K562 (cell line): ENCODE measurements around the gene RERE. TPM values are rescaled to one million over a fixed set of nuclear protein-coding genes. Genes with fewer than 3 reads are reported as not detected.

ENCODE experiments used
- CBX1 ChIP-seq: sonication (generic); IDR thresholded peaks from 2 replicates; pipeline ENCODE4 v1.6.1; 2016; ENCODE audit warnings: antibody characterized with exemption, low read depth, mild to moderate bottlenecking
- EGR1 ChIP-seq: fragments of 450-650 bp; conservative IDR thresholded peaks from 2 replicates; pipeline ENCODE4 v1.6.1; 2017; ENCODE audit warnings: mild to moderate bottlenecking
- GATA2 ChIP-seq: sonication (generic); formaldehyde crosslinking; IDR thresholded peaks from 2 replicates; pipeline ENCODE4 v1.4.0; 2020; ENCODE audit warnings: mild to moderate bottlenecking, missing genetic modification reagents
- HDAC6 ChIP-seq: IDR thresholded peaks from 2 replicates; pipeline ENCODE4 v1.6.1; 2012; ENCODE audit warnings: low read depth, mild to moderate bottlenecking, control low read depth, inconsistent platforms, low read length, moderate library complexity
- HMGXB4 ChIP-seq: sonication (generic); formaldehyde crosslinking; IDR thresholded peaks from 2 replicates; pipeline ENCODE4 v1.8.1; 2023; ENCODE audit warnings: mild to moderate bottlenecking, missing genetic modification reagents
- HNRNPK ChIP-seq: fragments of 200-400 bp; formaldehyde crosslinking; IDR thresholded peaks from one replicate; pipeline ENCODE4 v1.6.1; 2018; ENCODE audit warnings: mild to moderate bottlenecking, low read depth, low read length; ENCODE audit not compliant: poor library complexity, severe bottlenecking
- HNRNPL ChIP-seq: fragments of 200-400 bp; formaldehyde crosslinking; IDR thresholded peaks from 2 replicates; pipeline ENCODE4 v1.6.1; 2017; ENCODE audit warnings: low read depth, mild to moderate bottlenecking, low read length
- KLF13 ChIP-seq: fragments of 450-650 bp; IDR thresholded peaks from 2 replicates; pipeline ENCODE4 v1.6.1; 2016; ENCODE audit warnings: missing genetic modification characterization, low read depth, mild to moderate bottlenecking, missing compliant biosample characterization, moderate library complexity, borderline replicate concordance
- MXI1 ChIP-seq: IDR thresholded peaks from 2 replicates; pipeline ENCODE4 v1.6.1; 2011; ENCODE audit warnings: low read depth, mild to moderate bottlenecking, improper control_type of control experiment, low read length
- NONO ChIP-seq, 2 experiments: fragments of 200-400 bp in 1 of 2; fragments of 450-650 bp in 1 of 2; formaldehyde crosslinking in 1 of 2; IDR thresholded peaks; 2 replicates each; pipeline ENCODE4 v1.6.1; 2017; ENCODE audit warnings: low read depth in 2 of 2, mild to moderate bottlenecking in 2 of 2, moderate library complexity in 2 of 2, low read length in 1 of 2
- POU5F1 ChIP-seq: fragments of 150-350 bp; IDR thresholded peaks from 2 replicates; pipeline ENCODE4 v1.6.1; 2014; ENCODE audit warnings: borderline replicate concordance, low read length, low read depth, mild to moderate bottlenecking; ENCODE audit not compliant: partially characterized antibody
- SETDB1 ChIP-seq: IDR thresholded peaks from one replicate; pipeline ENCODE4 v1.6.1; 2012; ENCODE audit warnings: low read length, control low read depth, inconsistent platforms
- SREBF1 ChIP-seq: fragments of 150-350 bp; IDR thresholded peaks from 2 replicates; pipeline ENCODE4 v1.6.1; 2014; ENCODE audit warnings: antibody characterized with exemption, low read depth, low read length, borderline replicate concordance
- TCF7 ChIP-seq: sonication (generic); IDR thresholded peaks from 2 replicates; pipeline ENCODE4 v1.6.1; 2016; ENCODE audit warnings: antibody characterized with exemption, borderline replicate concordance
- YY1 ChIP-seq, 3 experiments: IDR thresholded peaks; 2 replicates each; pipeline ENCODE4 v1.6.1; 2011; ENCODE audit warnings: low read length in 2 of 3, mild to moderate bottlenecking in 2 of 3, moderate library complexity in 2 of 3, borderline replicate concordance in 1 of 3, control low read depth in 1 of 3, low read depth in 1 of 3; ENCODE audit not compliant: insufficient read depth in 3 of 3, insufficient replicate concordance in 2 of 3, control insufficient read depth in 1 of 3, insufficient read length in 1 of 3; ENCODE audit errors: extremely low read depth in 1 of 3
- ZBTB7A ChIP-seq: IDR thresholded peaks from 2 replicates; pipeline ENCODE4 v1.6.1; 2011; ENCODE audit warnings: low read depth, mild to moderate bottlenecking, low read length, moderate library complexity, borderline replicate concordance; ENCODE audit not compliant: control insufficient read depth
- ZKSCAN8 ChIP-seq: fragments of 200-800 bp; sonication (Bioruptor generic); IDR thresholded peaks from 2 replicates; pipeline ENCODE4 v1.6.1; 2016; ENCODE audit warnings: missing genetic modification characterization, missing compliant biosample characterization
- ZNF140 ChIP-seq: fragments of 250-450 bp; sonication (Bioruptor Pico); IDR thresholded peaks from 2 replicates; pipeline ENCODE4 v1.8.0; 2021; ENCODE audit warnings: moderate library complexity, mild to moderate bottlenecking, inconsistent platforms
- ZNF197 ChIP-seq: fragments of 200-800 bp; sonication (Bioruptor generic); IDR thresholded peaks from 2 replicates; pipeline ENCODE4 v1.6.1; 2016; ENCODE audit warnings: low read depth, missing genetic modification characterization, missing compliant biosample characterization
- ZNF609 ChIP-seq: sonication (generic); formaldehyde crosslinking; IDR thresholded peaks from 2 replicates; pipeline ENCODE4 v1.8.1; 2023; ENCODE audit warnings: missing genetic modification reagents, mild to moderate bottlenecking, borderline replicate concordance
- polyA plus RNA-seq, 8 experiments: library from polyadenylated mRNA; depleted of rRNA in 4 of 8; stranded (reverse) in 5 of 8; unstranded in 3 of 8; fragments of >200 nt; fragmentation: Nextera tagmentation in 2 of 8; fragmentation: Illumina TruSeq in 1 of 8; extraction: Ambion mirVana in 2 of 8; extraction: Trizol in 1 of 8; gene quantifications; 2 replicates each; pipeline versions ENCODE4 v1.2.1 to v1.2.3, GENCODE V29; 2011 to 2014; ENCODE audit warnings: inconsistent platforms in 1 of 8, missing spikeins in 1 of 8
- total RNA-seq, 7 experiments: library from RNA; depleted of rRNA in 6 of 7; stranded (reverse); fragments of >200 nt in 6 of 7; fragmentation: Illumina TruSeq in 2 of 7; extraction: Trizol in 2 of 7; gene quantifications; 2 replicates each; pipeline versions ENCODE4 v1.2.1 to v1.2.3, GENCODE V29; 2011 to 2021; ENCODE audit warnings: low replicate concordance in 1 of 7

Gene RERE
- total and polyA plus RNA-seq, 9 of the 15 experiments (the other 6 are each of a cell fraction or from before 2014, with no cell fraction given), result 3.0 to 51.5 (median 13.4) TPM

GRCh38 chr1:8789314-8790214 lies 27.9 kb downstream of the RERE start (continued):
- no peak for TF ChIP-seq ZNF609 (CRISPR knock-in tag)
- no peak for TF ChIP-seq HDAC6
- TF ChIP-seq HNRNPK, result no peak
- no peak for TF ChIP-seq SETDB1
- no peak for TF ChIP-seq POU5F1
- no peak for TF ChIP-seq ZKSCAN8 (CRISPR knock-in tag)
- TF ChIP-seq YY1 (IDR thresholded peaks at IDR 0.05; ENCODE audit: borderline replicate concordance in 1 of 3, control insufficient read depth in 1 of 3, extremely low read depth in 1 of 3, insufficient read depth in 3 of 3, insufficient read length in 1 of 3, insufficient replicate concordance in 2 of 3, low read depth in 1 of 3, low read length in 2 of 3), result no peak
- TF ChIP-seq KLF13 (tag), result peak; percentile 28; the same call in 1 of the 2 replicates
- no peak for TF ChIP-seq ZNF140 (CRISPR knock-in tag)
- TF ChIP-seq NONO (IDR thresholded peaks at IDR 0.05; ENCODE audit: low read depth in 2 of 2, low read length in 1 of 2), result peak in 1 of 2 experiments; percentile 59; a peak in 1 of 4 replicates
- no peak for TF ChIP-seq ZNF197 (CRISPR knock-in tag)
- peak; percentile 75 for TF ChIP-seq GATA2 (CRISPR knock-in tag)
- no peak; the same call in 1 of the 2 replicates for TF ChIP-seq MXI1
- no peak for TF ChIP-seq EGR1
- TF ChIP-seq HNRNPL, result no peak
- TF ChIP-seq ZBTB7A, result no peak
- TF ChIP-seq CBX1, result no peak
- TF ChIP-seq SREBF1, result no peak
- TF ChIP-seq TCF7, result no peak
- TF ChIP-seq HMGXB4 (CRISPR knock-in tag), result no peak
